GM21526 (cell line): ENCODE measurements around the gene PRMT1.

Source experiments
- ATAC-seq: cut with Tn5 transposase; IDR thresholded peaks from one replicate; pipeline ENCODE4 v1.9.1; 2021; ENCODE audit warnings: moderate library complexity; ENCODE audit not compliant: unreplicated experiment, low FRiP score

PRMT1 gene

GRCh38 chr19:49687150-49687549, 10.1 kb downstream of the PRMT1 start:
- ATAC-seq: no peak

- no peak for ATAC-seq
Measured at GRCh38 chr19:49687566-49688316, 10.7 kb downstream of the PRMT1 start.

GRCh38 chr19:49688531-49689132, 11.6 kb downstream of the PRMT1 start:
- no peak for ATAC-seq

- ATAC-seq: no peak
Measured at GRCh38 chr19:49689133-49690078, 12.3 kb downstream of the PRMT1 start, which contains the start of gene ADM5. Gene ADM5, plus strand, starts transcription at chr19:49689594. Its CDS starts 244 bp downstream, at chr19:49689838.

GRCh38 chr19:49690079-49690655, 13.1 kb downstream of the PRMT1 start:
- no peak for ATAC-seq

GRCh38 chr19:49690656-49691242, 13.7 kb downstream of the PRMT1 start, which contains the start of gene CPT1C:
Gene CPT1C, plus strand, starts transcription at chr19:49691116. Its CDS starts 1,137 bp downstream, at chr19:49692253.
- no peak for ATAC-seq

GRCh38 chr19:49691243-49692146, 14.4 kb downstream of the PRMT1 start:
- ATAC-seq: no peak

- no peak for ATAC-seq
Measured at GRCh38 chr19:49692147-49692506, 15.1 kb downstream of the PRMT1 start.

- ATAC-seq: no peak
Measured at GRCh38 chr19:49696115-49696514, 19.0 kb downstream of the PRMT1 start.

GRCh38 chr19:49696865-49697264, 19.8 kb downstream of the PRMT1 start:
- no peak for ATAC-seq

GRCh38 chr19:49699364-49699763, 22.3 kb downstream of the PRMT1 start:
- no peak for ATAC-seq

GRCh38 chr19:49700563-49700962, 23.5 kb downstream of the PRMT1 start:
- ATAC-seq: no peak

- ATAC-seq: no peak
Measured at GRCh38 chr19:49701271-49701786, 24.3 kb downstream of the PRMT1 start.

- no peak for ATAC-seq
Measured at GRCh38 chr19:49704888-49705642, 28.0 kb downstream of the PRMT1 start.

GRCh38 chr19:49705919-49706318, 28.8 kb downstream of the PRMT1 start:
- no peak for ATAC-seq

GRCh38 chr19:49710372-49710951, 33.4 kb downstream of the PRMT1 start:
- no peak for ATAC-seq

- ATAC-seq: no peak
Measured at GRCh38 chr19:49712397-49712859, 35.4 kb downstream of the PRMT1 start.
